Ectodermal cell (in vitro differentiated cells): Measurements from ENCODE around the gene PC.

Experiments
- H3K27ac ChIP-seq: 2 replicates; pipeline ENCODE4 v1.7.0; 2013; ENCODE audit warnings: mild to moderate bottlenecking, low read depth, low read length; ENCODE audit not compliant: insufficient read depth, poor library complexity, severe bottlenecking
- H3K27me3 ChIP-seq: 2 replicates; pipeline ENCODE4 v1.7.0; 2013; ENCODE audit warnings: mild to moderate bottlenecking, low read length; ENCODE audit not compliant: insufficient read depth, control insufficient read depth, poor library complexity, severe bottlenecking
- H3K36me3 ChIP-seq: one replicate; pipeline ENCODE4 v1.7.0; 2013; ENCODE audit warnings: low read length; ENCODE audit not compliant: control insufficient read depth, insufficient read depth
- H3K4me1 ChIP-seq: one replicate; pipeline ENCODE4 v1.7.0; 2013; ENCODE audit warnings: low read length; ENCODE audit not compliant: control insufficient read depth, insufficient read depth
- H3K4me3 ChIP-seq: 2 replicates; pipeline ENCODE4 v1.7.0; 2013; ENCODE audit warnings: low read depth, low read length, control low read depth; ENCODE audit not compliant: insufficient read depth
- H3K9me3 ChIP-seq: 2 replicates; pipeline ENCODE4 v1.7.0; 2013; ENCODE audit warnings: mild to moderate bottlenecking, low read length, moderate library complexity; ENCODE audit not compliant: control insufficient read depth
- WGBS, 2 experiments: methylation state at CpG; one replicate each; pipeline ENCODE4 v1.1.7; 2013; ENCODE audit warnings: missing lambda C conversion rate in 2 of 2; 5-methylcytosine and 5-hydroxymethylcytosine counted together

PC gene

DNA sequence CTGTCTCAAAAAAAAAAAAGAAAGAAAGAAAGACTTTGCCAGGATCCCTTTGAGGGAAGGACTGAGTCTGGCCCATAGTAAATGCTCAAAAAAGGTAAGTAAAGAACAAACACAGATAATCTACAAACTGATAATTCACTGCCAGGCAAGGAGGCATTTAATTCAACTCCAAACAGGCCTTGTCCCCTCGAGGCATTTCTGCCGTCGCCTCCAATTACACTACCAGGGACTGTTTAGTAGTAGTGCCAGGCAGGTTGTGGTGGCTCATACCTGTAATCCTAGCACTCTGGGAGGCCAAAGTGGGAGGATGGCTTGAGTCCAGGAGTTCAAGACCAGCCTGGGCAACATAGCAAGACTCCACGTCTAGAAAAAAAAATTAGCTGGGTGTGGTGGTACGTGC, 43.7 kb downstream of the PC start:
- H3K27me3 ChIP-seq = no peaks in the 10 kb centered on the region
- H3K4me3 ChIP-seq = no peak overlapping the region
- no peaks in the 10 kb centered on the region for H3K36me3 ChIP-seq
- 92 to 95% methylated on average over 5 of the region's 5 CpGs for WGBS, 2 experiments
- no peaks in the 10 kb centered on the region for H3K9me3 ChIP-seq
- peaks cover 30% of the 10 kb centered on the region for H3K4me1 ChIP-seq
- no peak overlapping the region for H3K27ac ChIP-seq

DNA sequence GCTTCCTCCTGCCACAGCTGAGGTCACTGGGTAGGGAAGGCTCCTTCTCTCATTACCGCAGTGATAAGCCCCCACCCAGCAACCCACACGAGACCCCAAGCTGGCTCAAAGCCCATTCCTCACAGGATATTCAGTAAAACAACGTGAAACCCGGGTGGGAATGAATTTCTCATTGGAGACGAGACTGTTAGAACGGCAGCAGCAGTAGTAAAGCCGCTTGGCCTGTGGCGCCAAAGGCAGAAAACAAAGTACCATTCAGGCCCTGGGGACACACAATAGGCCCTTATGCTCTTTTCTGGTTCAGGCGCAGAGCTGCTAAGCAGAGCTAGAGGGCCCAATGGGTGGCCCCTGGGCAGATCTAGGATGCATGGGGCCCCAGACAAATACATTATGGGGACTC, 45.3 kb downstream of the PC start:
- Histone ChIP-seq H3K27me3 (no peaks in the 10 kb centered on the region), H3K4me1 (peaks cover 37% of the 10 kb centered on the region), H3K36me3 (no peaks in the 10 kb centered on the region), H3K4me3 (no peak overlapping the region), H3K27ac (no peak overlapping the region), H3K9me3 (no peaks in the 10 kb centered on the region)
- WGBS, 2 experiments = 43 to 49% methylated on average over 9 of the region's 9 CpGs

DNA sequence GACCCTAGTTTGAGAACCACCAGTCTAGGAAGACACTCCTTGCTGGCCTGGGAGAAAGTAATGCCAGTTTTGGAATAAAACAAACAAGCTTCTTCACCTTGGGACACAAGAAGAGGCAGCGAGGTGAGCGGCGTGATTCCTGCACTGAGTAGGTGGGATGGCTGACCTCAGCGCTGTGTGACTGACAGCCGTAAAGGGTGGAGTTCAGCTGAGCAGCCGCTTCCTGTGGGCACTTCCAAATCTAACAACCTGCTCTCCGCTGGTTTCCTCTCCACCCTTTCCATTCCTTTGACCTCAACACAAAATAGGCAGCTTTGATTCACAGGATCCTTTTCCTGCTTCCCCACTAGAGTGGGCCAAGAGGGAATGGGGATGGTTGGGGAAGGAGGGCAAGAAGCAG, 45.8 kb downstream of the PC start:
- 68 to 74% methylated on average over 7 of the region's 7 CpGs for WGBS, 2 experiments
- Histone ChIP-seq H3K27ac (no peak overlapping the region), H3K4me3 (no peak overlapping the region), H3K4me1 (peaks cover 38% of the 10 kb centered on the region), H3K9me3 (no peaks in the 10 kb centered on the region), H3K36me3 (no peaks in the 10 kb centered on the region), H3K27me3 (no peaks in the 10 kb centered on the region)

GRCh38 chr11:66910669-66911068, 47.5 kb downstream of the PC start:
- no peaks in the 10 kb centered on the region for H3K27me3 ChIP-seq

GRCh38 chr11:66910016-66910415, 48.2 kb downstream of the PC start:
- Histone ChIP-seq H3K27ac (no peak overlapping the region), H3K4me3 (no peak overlapping the region), H3K36me3 (no peaks in the 10 kb centered on the region), H3K4me1 (peaks cover 39% of the 10 kb centered on the region), H3K9me3 (no peaks in the 10 kb centered on the region), H3K27me3 (no peaks in the 10 kb centered on the region)
- WGBS, 2 experiments = 92 to 95% methylated on average over 10 of the region's 10 CpGs

More at GRCh38 chr11:66910669-66911068, 47.5 kb downstream of the PC start:
- Histone ChIP-seq H3K9me3 (no peaks in the 10 kb centered on the region), H3K4me3 (no peak overlapping the region), H3K27ac (no peak overlapping the region), H3K4me1 (peaks cover 45% of the 10 kb centered on the region), H3K36me3 (no peaks in the 10 kb centered on the region)
- 89 to 95% methylated on average over 4 of the region's 4 CpGs for WGBS, 2 experiments

GRCh38 chr11:66909181-66909580, 49.0 kb downstream of the PC start:
- H3K36me3 ChIP-seq = no peaks in the 10 kb centered on the region

GRCh38 chr11:66907751-66908630, 50.2 kb downstream of the PC start:
- Histone ChIP-seq H3K4me1 (peaks cover 29% of the 10 kb centered on the region), H3K27ac (no peak overlapping the region), H3K27me3 (no peaks in the 10 kb centered on the region), H3K9me3 (no peaks in the 10 kb centered on the region), H3K36me3 (no peaks in the 10 kb centered on the region), H3K4me3 (no peak overlapping the region)
- 89 to 92% methylated on average over 8 to 9 of the region's 9 CpGs for WGBS, 2 experiments

More at GRCh38 chr11:66909181-66909580, 49.0 kb downstream of the PC start:
- H3K27me3 ChIP-seq = no peaks in the 10 kb centered on the region
- peaks cover 38% of the 10 kb centered on the region for H3K4me1 ChIP-seq
- H3K4me3 ChIP-seq = no peak overlapping the region
- 95 to 96% methylated on average over 8 of the region's 8 CpGs for WGBS, 2 experiments
- no peaks in the 10 kb centered on the region for H3K9me3 ChIP-seq
- H3K27ac ChIP-seq = no peak overlapping the region

DNA sequence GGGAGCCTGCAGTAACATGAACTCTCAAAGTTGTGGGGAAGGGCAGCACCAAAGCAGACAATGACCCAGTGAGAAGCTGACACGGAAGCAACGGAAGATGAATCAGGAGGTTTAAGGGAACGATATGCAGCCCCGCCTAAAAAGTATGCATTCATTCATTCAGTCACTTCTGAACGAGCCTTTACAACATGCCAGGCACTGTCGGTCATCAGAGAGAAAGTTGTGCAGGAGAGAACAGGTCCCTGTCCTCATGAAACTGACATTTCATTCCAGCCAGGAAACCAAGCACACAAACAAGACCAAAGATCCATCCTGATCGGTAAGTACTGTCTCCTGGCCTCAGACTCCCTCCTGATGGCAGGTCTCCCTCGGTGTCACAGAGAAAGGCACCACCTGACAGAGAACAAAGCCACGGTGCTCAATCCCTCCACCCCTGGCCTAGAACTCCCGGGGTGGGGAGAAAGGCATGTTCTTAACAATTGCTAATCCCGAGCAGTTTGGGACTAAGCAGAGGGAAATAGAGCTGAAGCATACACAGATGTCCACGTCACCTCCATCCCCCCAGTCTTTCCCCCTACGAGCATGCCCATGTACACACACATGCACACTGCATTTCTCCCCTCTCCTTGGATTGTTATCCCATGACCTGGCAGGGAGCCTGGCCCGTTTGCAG, 52.0 kb downstream of the PC start:
- H3K4me1 ChIP-seq = peaks cover 20% of the 10 kb centered on the region
- 48 to 49% methylated on average over 14 of the region's 14 CpGs for WGBS, 2 experiments
- no peaks in the 10 kb centered on the region for H3K27me3 ChIP-seq
- H3K9me3 ChIP-seq = no peaks in the 10 kb centered on the region
- no peak overlapping the region for H3K4me3 ChIP-seq
- H3K36me3 ChIP-seq = no peaks in the 10 kb centered on the region
- H3K27ac ChIP-seq = no peak overlapping the region

- 89 to 93% methylated on average over 4 of the region's 4 CpGs for WGBS, 2 experiments
- no peaks in the 10 kb centered on the region for H3K36me3 ChIP-seq
- peaks cover 20% of the 10 kb centered on the region for H3K4me1 ChIP-seq
- no peak overlapping the region for H3K4me3 ChIP-seq
- no peaks in the 10 kb centered on the region for H3K9me3 ChIP-seq
- H3K27me3 ChIP-seq = no peaks in the 10 kb centered on the region
- no peak overlapping the region for H3K27ac ChIP-seq
These were observed 52.6 kb downstream of the PC start for GRCh38 chr11:66905631-66906030.

DNA sequence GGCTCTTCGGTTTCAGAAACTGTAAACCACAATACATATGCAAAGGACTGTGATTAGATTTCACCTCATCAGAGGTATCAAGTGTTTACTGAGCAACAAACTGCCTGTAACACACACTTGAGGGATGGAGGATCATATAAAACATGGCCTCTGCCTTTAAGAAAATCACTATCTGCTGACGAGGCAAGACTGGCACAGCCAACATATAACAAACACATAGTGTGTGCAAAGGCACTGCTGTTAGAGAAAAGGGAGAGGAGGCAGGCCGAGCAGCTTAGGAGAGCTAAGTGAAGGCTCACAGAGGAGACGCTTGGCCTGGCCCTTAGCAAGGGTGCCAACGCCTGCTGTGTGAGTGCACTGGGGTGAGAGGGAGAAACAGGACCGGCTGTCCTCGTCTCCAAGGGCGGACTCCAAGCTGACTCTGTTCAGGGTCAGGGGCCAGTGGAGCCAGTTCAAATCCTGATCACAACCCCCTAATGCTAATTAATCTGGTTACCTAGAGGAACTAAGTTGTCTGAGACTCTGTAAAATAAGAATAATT, 53.1 kb downstream of the PC start:
- H3K27ac ChIP-seq = no peak overlapping the region
- no peaks in the 10 kb centered on the region for H3K27me3 ChIP-seq
- H3K4me3 ChIP-seq = no peak overlapping the region
- no peaks in the 10 kb centered on the region for H3K9me3 ChIP-seq
- peaks cover 20% of the 10 kb centered on the region for H3K4me1 ChIP-seq
- 90 to 91% methylated on average over 8 of the region's 8 CpGs for WGBS, 2 experiments
- H3K36me3 ChIP-seq = no peaks in the 10 kb centered on the region
